H1 (cell line): ENCODE data around the gene NYAP2. TPM values are rescaled to one million over a fixed set of nuclear protein-coding genes. Genes with fewer than 3 reads are reported as not detected.

Experiments
- CTCF ChIA-PET: fragments of 300-600 bp; sonication (Branson Sonifier 250); formaldehyde crosslinking; loops from one replicate; lab custom pipeline; 2021; ENCODE audit not compliant: partially characterized antibody; lab: Charles Lee
- POLR2A ChIA-PET: fragments of 300-600 bp; sonication (Branson Sonifier 250); formaldehyde crosslinking; loops from one replicate; lab custom pipeline; 2021; ENCODE audit warnings: inconsistent platforms; ENCODE audit not compliant: partially characterized antibody; lab: Charles Lee
- DNase-seq, 2 experiments: peaks; one replicate each; pipeline versions ENCODE4 v3.0.0 to v3.0.0-alpha.2; 2010 to 2022; ENCODE audit warnings: low spot score in 2 of 2, low read depth in 1 of 2, mixed read lengths in 1 of 2
- FAIRE-seq: peaks from 2 replicates; lab custom pipeline; 2011; peaks lifted over from hg19 to GRCh38; lab: Jason Lieb, UNC
- H2AFZ ChIP-seq: 2 replicates; pipeline ENCODE4 v1.8.1; 2012; ENCODE audit warnings: low read length, inconsistent platforms
- H2AK5ac ChIP-seq: 2 replicates; pipeline ENCODE4 v1.6.1; 2013; ENCODE audit warnings: low read depth, low read length
- H2BK120ac ChIP-seq: replicated peaks from 2 replicates; pipeline ENCODE3; 2013; ENCODE audit warnings: low read depth, low read length, inconsistent platforms
- H2BK12ac ChIP-seq: 2 replicates; pipeline ENCODE4 v1.6.1; 2013; ENCODE audit warnings: low read depth, low read length
- H2BK15ac ChIP-seq: 2 replicates; pipeline ENCODE4 v1.6.1; 2013; ENCODE audit warnings: low read length
- H2BK20ac ChIP-seq: 2 replicates; pipeline ENCODE4 v1.6.1; 2013; ENCODE audit warnings: low read length
- H2BK5ac ChIP-seq: 2 replicates; pipeline ENCODE4 v1.6.1; 2013; ENCODE audit warnings: low read depth, low read length
- H3K14ac ChIP-seq: 2 replicates; pipeline ENCODE4 v1.6.1; 2013; ENCODE audit warnings: inconsistent platforms; ENCODE audit not compliant: insufficient read length
- H3K18ac ChIP-seq: 2 replicates; pipeline ENCODE4 v1.6.1; 2013; ENCODE audit warnings: low read length; ENCODE audit errors: extremely low read depth
- H3K23ac ChIP-seq: 2 replicates; pipeline ENCODE4 v1.6.1; 2013; ENCODE audit warnings: inconsistent platforms; ENCODE audit not compliant: insufficient read length
- H3K23me2 ChIP-seq: 2 replicates; pipeline ENCODE4 v1.6.1; 2013; ENCODE audit warnings: low read depth, low read length
- H3K27ac ChIP-seq: 2 replicates; pipeline ENCODE4 v1.6.1; 2011; ENCODE audit warnings: low read depth, low read length, inconsistent platforms
- H3K27me3 ChIP-seq, 4 experiments: replicated peaks in 1 of 4; 1 replicate in 1 of 4; 2 replicates in 3 of 4; pipeline versions ENCODE4 v1.6.1 to v1.8.1; 2011 to 2013; ENCODE audit warnings: low read length in 3 of 4, mild to moderate bottlenecking in 3 of 4, inconsistent platforms in 2 of 4, mixed read lengths in 2 of 4, moderate library complexity in 1 of 4; ENCODE audit not compliant: control insufficient read depth in 3 of 4, insufficient read depth in 3 of 4; ENCODE audit errors: extremely low read depth in 1 of 4
- H3K36me3 ChIP-seq, 4 experiments: 2 replicates each; pipeline versions ENCODE4 v1.6.1 to v1.8.1; 2011 to 2013; ENCODE audit warnings: mild to moderate bottlenecking in 4 of 4, low read length in 3 of 4, moderate library complexity in 2 of 4, control low read depth in 1 of 4, inconsistent platforms in 1 of 4; ENCODE audit not compliant: insufficient read depth in 4 of 4, control insufficient read depth in 2 of 4
- H3K4ac ChIP-seq: replicated peaks from 2 replicates; pipeline ENCODE3; 2013; ENCODE audit warnings: low read length, low read depth, mixed read lengths, inconsistent platforms; ENCODE audit not compliant: insufficient read length
- H3K4me1 ChIP-seq, 4 experiments: replicated peaks in 1 of 4; 1 replicate in 1 of 4; 2 replicates in 3 of 4; pipeline versions ENCODE4 v1.6.1 to v1.8.1; 2011 to 2013; ENCODE audit warnings: low read length in 3 of 4, inconsistent platforms in 2 of 4, mixed read lengths in 1 of 4; ENCODE audit not compliant: insufficient read depth in 4 of 4, control insufficient read depth in 3 of 4
- H3K4me2 ChIP-seq, 2 experiments: 2 replicates each; pipeline versions ENCODE4 v1.6.1 to v1.8.1; 2011 to 2013; ENCODE audit warnings: low read depth in 2 of 2, low read length in 2 of 2, control low read depth in 1 of 2, inconsistent platforms in 1 of 2, mild to moderate bottlenecking in 1 of 2; ENCODE audit not compliant: insufficient read depth in 1 of 2
- H3K4me3 ChIP-seq, 4 experiments: fragments of 200-600, 300-600 bp in 1 of 4; sonication (generic), shearing (Covaris generic), sonication (Bioruptor Twin) in 1 of 4; 2 replicates each; pipeline versions ENCODE4 v1.5.1 to v1.8.1; 2011 to 2016; ENCODE audit warnings: low read length in 4 of 4, low read depth in 3 of 4, control low read depth in 2 of 4, inconsistent platforms in 2 of 4, mild to moderate bottlenecking in 2 of 4, mixed read lengths in 1 of 4, moderate library complexity in 1 of 4; ENCODE audit not compliant: insufficient read depth in 2 of 4; ENCODE audit errors: extremely low read depth in 1 of 4
- H3K56ac ChIP-seq: replicated peaks from 2 replicates; pipeline ENCODE3; 2013; ENCODE audit warnings: low read depth, mild to moderate bottlenecking, mixed read lengths, low read length, inconsistent platforms; ENCODE audit not compliant: insufficient read length
- H3K79me1 ChIP-seq: 2 replicates; pipeline ENCODE4 v1.6.1; 2013; ENCODE audit warnings: low read depth, low read length, control low read depth
- H3K79me2 ChIP-seq, 2 experiments: 2 replicates each; pipeline versions ENCODE4 v1.6.1 to v1.8.1; 2012 to 2013; ENCODE audit warnings: low read length in 2 of 2, mild to moderate bottlenecking in 2 of 2, inconsistent platforms in 1 of 2; ENCODE audit not compliant: insufficient read depth in 2 of 2, control insufficient read depth in 1 of 2
- H3K9ac ChIP-seq, 4 experiments: replicated peaks in 1 of 4; 1 replicate in 1 of 4; 2 replicates in 3 of 4; pipeline versions ENCODE4 v1.6.1 to v1.8.1; 2011 to 2013; ENCODE audit warnings: low read depth in 3 of 4, low read length in 3 of 4, control low read depth in 2 of 4, mild to moderate bottlenecking in 2 of 4, moderate library complexity in 2 of 4, inconsistent platforms in 1 of 4; ENCODE audit errors: extremely low read depth in 1 of 4
- H3K9me3 ChIP-seq, 2 experiments: 2 replicates each; pipeline versions ENCODE4 v1.6.1 to v1.8.1; 2012 to 2013; ENCODE audit warnings: mild to moderate bottlenecking in 2 of 2, moderate library complexity in 2 of 2, control low read depth in 1 of 2, inconsistent platforms in 1 of 2, low read depth in 1 of 2, low read length in 1 of 2, mixed read lengths in 1 of 2; ENCODE audit not compliant: insufficient read depth in 2 of 2
- H4K20me1 ChIP-seq, 2 experiments: replicated peaks in 1 of 2; 2 replicates each; pipeline versions ENCODE3 to v1.8.1; 2011 to 2013; ENCODE audit warnings: inconsistent platforms in 2 of 2, low read length in 2 of 2, mild to moderate bottlenecking in 1 of 2; ENCODE audit not compliant: insufficient read depth in 2 of 2, control insufficient read depth in 1 of 2
- H4K5ac ChIP-seq: 2 replicates; pipeline ENCODE4 v1.6.1; 2013; ENCODE audit warnings: low read length, low read depth, mixed read lengths, inconsistent platforms; ENCODE audit not compliant: insufficient read length
- H4K8ac ChIP-seq: 2 replicates; pipeline ENCODE4 v1.8.0; 2013; ENCODE audit warnings: mild to moderate bottlenecking, moderate library complexity, low read length, inconsistent platforms; ENCODE audit not compliant: insufficient read depth; ENCODE audit errors: extremely low read depth
- H4K91ac ChIP-seq: replicated peaks from 2 replicates; pipeline ENCODE3; 2013; ENCODE audit warnings: low read length, mixed read lengths, inconsistent platforms; ENCODE audit not compliant: insufficient read length
- BCL11A ChIP-seq, 2 experiments: IDR thresholded peaks; one replicate each; pipeline ENCODE4 v1.6.1; 2011; ENCODE audit warnings: low read depth in 2 of 2, low read length in 2 of 2, mild to moderate bottlenecking in 2 of 2
- BRCA1 ChIP-seq: IDR thresholded peaks from 2 replicates; pipeline ENCODE4 v1.6.1; 2012; ENCODE audit warnings: low read depth, low read length, improper control_type of control experiment
- CEBPB ChIP-seq: IDR thresholded peaks from 2 replicates; pipeline ENCODE4 v1.6.1; 2012; ENCODE audit warnings: low read depth, low read length
- CHD1 ChIP-seq: IDR thresholded peaks from 2 replicates; pipeline ENCODE4 v1.6.1; 2012; ENCODE audit warnings: low read depth, low read length, improper control_type of control experiment
- CREB1 ChIP-seq: IDR thresholded peaks from 2 replicates; pipeline ENCODE4 v1.6.1; 2012; ENCODE audit warnings: inconsistent platforms
- KDM4A ChIP-seq: IDR thresholded peaks from one replicate; pipeline ENCODE4 v1.7.1; 2012; ENCODE audit warnings: low read depth, mild to moderate bottlenecking, moderate library complexity, low read length, inconsistent platforms; ENCODE audit not compliant: severe bottlenecking
- RFX5 ChIP-seq: IDR thresholded peaks from 2 replicates; pipeline ENCODE4 v1.6.1; 2011; ENCODE audit warnings: low read depth, low read length, improper control_type of control experiment, borderline replicate concordance
- SIRT6 ChIP-seq: IDR thresholded peaks from one replicate; pipeline ENCODE4 v1.7.1; 2012; ENCODE audit warnings: low read length, inconsistent platforms
- SP4 ChIP-seq: IDR thresholded peaks from 2 replicates; pipeline ENCODE4 v1.6.1; 2012; ENCODE audit warnings: low read length, inconsistent platforms
- SRF ChIP-seq: IDR thresholded peaks from 2 replicates; pipeline ENCODE4 v1.6.1; 2011; ENCODE audit warnings: mild to moderate bottlenecking, low read depth, low read length, moderate library complexity
- SUZ12 ChIP-seq: fragments of 200-600 bp; sonication (generic); IDR thresholded peaks from 2 replicates; pipeline ENCODE4 v1.6.1; 2012; ENCODE audit warnings: mild to moderate bottlenecking, inconsistent platforms, low read length, moderate library complexity, mixed read lengths
- TCF12 ChIP-seq: IDR thresholded peaks from 2 replicates; pipeline ENCODE4 v1.6.1; 2011; ENCODE audit warnings: low read depth, mild to moderate bottlenecking, low read length
- ZNF274 ChIP-seq: IDR thresholded peaks from 2 replicates; pipeline ENCODE4 v1.7.0; 2012; ENCODE audit warnings: low read length, borderline replicate concordance; ENCODE audit errors: extremely low read depth
- WGBS, 2 experiments: shearing (Covaris generic) in 1 of 2; methylation state at CpG; one replicate each; pipeline versions ENCODE4 v1.1.6 to v1.1.7; 2013 to 2015; ENCODE audit warnings: low lambda C conversion rate in 2 of 2, mixed read lengths in 2 of 2, inconsistent platforms in 1 of 2, low coverage in 1 of 2, missing lambda C conversion rate in 1 of 2; ENCODE audit not compliant: insufficient replicate concordance in 2 of 2, insufficient coverage in 1 of 2, insufficient read length in 1 of 2; ENCODE audit errors: extremely low coverage in 1 of 2, missing lambda C conversion rate in 1 of 2; 5-methylcytosine and 5-hydroxymethylcytosine counted together
- polyA plus RNA-seq, 7 experiments: library from polyadenylated mRNA; depleted of rRNA in 3 of 7; stranded (reverse) in 5 of 7; unstranded in 2 of 7; fragments of >200 nt in 5 of 7; fragments of 200-250 nt in 2 of 7; gene quantifications; 1 replicate in 5 of 7; 2 replicates in 1 of 7; 4 replicates in 1 of 7; pipeline versions ENCODE4 v1.2.1 to v1.2.3, GENCODE V29; 2011 to 2013; ENCODE audit warnings: missing spikeins in 2 of 7, mixed read lengths in 2 of 7
- total RNA-seq: library from RNA; stranded (reverse); fragmentation: NEBNext Ultra II Directional; extraction: Animal tissue kit (Norgen Biotek cat#: 25700); gene quantifications from 2 replicates; pipeline ENCODE4 v1.2.1, GENCODE V29; 2021
- TF ChIP-seq, protein P1 (sequence below), 3 experiments: IDR thresholded peaks; 1 replicate in 2 of 3; 2 replicates in 1 of 3; pipeline versions ENCODE4 v1.5.1 to v1.6.1; 2011; ENCODE audit warnings: low read length in 3 of 3, mild to moderate bottlenecking in 3 of 3, inconsistent platforms in 2 of 3, low read depth in 1 of 3, moderate library complexity in 1 of 3; ENCODE audit not compliant: insufficient read depth in 1 of 3; ENCODE audit errors: control extremely low read depth in 1 of 3

Gene NYAP2
- total and polyA plus RNA-seq, 2 of the 8 experiments (the other 6 are each of a cell fraction or from before 2014, with no cell fraction given) = not detected

DNA sequence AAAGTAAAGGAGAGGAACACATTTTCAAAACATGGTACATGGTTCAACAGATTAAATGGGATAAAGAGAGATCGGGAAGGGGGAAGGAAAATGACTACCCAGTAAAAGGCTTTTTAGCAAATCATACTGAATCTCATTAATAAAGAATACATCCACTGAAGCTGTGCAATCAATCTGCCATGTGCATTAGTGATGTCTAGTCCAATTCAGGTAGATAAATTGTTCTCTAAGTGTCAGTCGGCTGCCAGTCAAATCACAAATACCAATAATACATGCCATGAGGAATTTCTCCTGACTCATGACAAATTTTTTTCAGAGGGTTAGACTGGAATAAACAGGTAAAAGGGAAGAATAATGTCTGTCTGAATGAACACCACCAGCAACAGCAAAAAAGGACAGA is 22.6 kb downstream of the NYAP2 start:
- H3K27me3 ChIP-seq = no peaks in the 10 kb centered on the region
- ChIA-PET POLR2A (no interaction called here), CTCF (no interaction called here)
- no peak overlapping the region for H4K8ac ChIP-seq
- H2BK12ac ChIP-seq = no peak overlapping the region
- no peak overlapping the region for H4K91ac ChIP-seq
- no peaks in the 10 kb centered on the region for H3K36me3 ChIP-seq
- no peak overlapping the region for H3K4me3 ChIP-seq
- H2BK5ac ChIP-seq = no peak overlapping the region
- no peak overlapping the region for H2BK120ac ChIP-seq
- H3K23ac ChIP-seq = no peak overlapping the region
- no peak overlapping the region for H3K27ac ChIP-seq
- no peak overlapping the region for H2AFZ ChIP-seq
- H2BK15ac ChIP-seq = no peak overlapping the region
- DNase-seq (no peak), FAIRE-seq (no peak)
- H2BK20ac ChIP-seq = no peak overlapping the region
- no peak overlapping the region for H3K56ac ChIP-seq
- no peak overlapping the region for H2AK5ac ChIP-seq
- no peaks in the 10 kb centered on the region for H3K23me2 ChIP-seq
- H3K9ac ChIP-seq = no peak overlapping the region
- no peaks in the 10 kb centered on the region; a peak in 2 of 7 replicates for H3K4me1 ChIP-seq
- no peak overlapping the region for H3K4me2 ChIP-seq
- H3K18ac ChIP-seq = no peak overlapping the region
- H4K5ac ChIP-seq = no peak overlapping the region
- H4K20me1 ChIP-seq = no peaks in the 10 kb centered on the region
- no peaks in the 10 kb centered on the region for H3K79me2 ChIP-seq
- no peaks in the 10 kb centered on the region for H3K79me1 ChIP-seq
- no peaks in the 10 kb centered on the region for H3K9me3 ChIP-seq
- WGBS, 2 experiments = 88% methylated on average over 2 of the region's 2 CpGs; no CpG with 5 or more reads in 1 of the 2 experiments
- no peak overlapping the region for H3K14ac ChIP-seq
- H3K4ac ChIP-seq = no peak overlapping the region
- TF ChIP-seq CHD1 (no peak), TCF12 (no peak), BRCA1 (no peak), CEBPB (no peak), BCL11A (IDR thresholded peaks at IDR 0.05; ENCODE audit: low read depth in 2 of 2, low read length in 2 of 2) (no peak), SRF (no peak), SUZ12 (no peak), KDM4A (no peak), CREB1 (no peak), SIRT6 (no peak), ZNF274 (no peak), RFX5 (no peak), SP4 (no peak)
- TF ChIP-seq, protein P1, sequence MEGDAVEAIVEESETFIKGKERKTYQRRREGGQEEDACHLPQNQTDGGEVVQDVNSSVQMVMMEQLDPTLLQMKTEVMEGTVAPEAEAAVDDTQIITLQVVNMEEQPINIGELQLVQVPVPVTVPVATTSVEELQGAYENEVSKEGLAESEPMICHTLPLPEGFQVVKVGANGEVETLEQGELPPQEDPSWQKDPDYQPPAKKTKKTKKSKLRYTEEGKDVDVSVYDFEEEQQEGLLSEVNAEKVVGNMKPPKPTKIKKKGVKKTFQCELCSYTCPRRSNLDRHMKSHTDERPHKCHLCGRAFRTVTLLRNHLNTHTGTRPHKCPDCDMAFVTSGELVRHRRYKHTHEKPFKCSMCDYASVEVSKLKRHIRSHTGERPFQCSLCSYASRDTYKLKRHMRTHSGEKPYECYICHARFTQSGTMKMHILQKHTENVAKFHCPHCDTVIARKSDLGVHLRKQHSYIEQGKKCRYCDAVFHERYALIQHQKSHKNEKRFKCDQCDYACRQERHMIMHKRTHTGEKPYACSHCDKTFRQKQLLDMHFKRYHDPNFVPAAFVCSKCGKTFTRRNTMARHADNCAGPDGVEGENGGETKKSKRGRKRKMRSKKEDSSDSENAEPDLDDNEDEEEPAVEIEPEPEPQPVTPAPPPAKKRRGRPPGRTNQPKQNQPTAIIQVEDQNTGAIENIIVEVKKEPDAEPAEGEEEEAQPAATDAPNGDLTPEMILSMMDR (IDR thresholded peaks at IDR 0.05; ENCODE audit: control extremely low read depth in 1 of 3, insufficient read depth in 1 of 3, low read depth in 1 of 3, low read length in 3 of 3) = no peak
